GM10266 (cell line): ENCODE results near the gene ALDH3A1.

ENCODE experiments used
- DNase-seq: peaks from one replicate; pipeline ENCODE4 v3.0.0; 2012; ENCODE audit errors: extremely low spot score
- CTCF ChIP-seq: IDR thresholded peaks from 2 replicates; pipeline ENCODE4 v1.5.1; 2012; ENCODE audit warnings: mild to moderate bottlenecking, low read depth; ENCODE audit not compliant: control insufficient read depth, insufficient read depth; ENCODE audit errors: missing control alignments

The ALDH3A1 gene

GRCh38 chr17:19738757-19739156 is 9.3 kb downstream of the ALDH3A1 start:
- no peak for TF ChIP-seq CTCF
- DNase-seq = no peak

- no peak for DNase-seq
- no peak for TF ChIP-seq CTCF
Observed at GRCh38 chr17:19738073-19738449, 10.0 kb downstream of the ALDH3A1 start.

GRCh38 chr17:19737305-19738072 is 10.6 kb downstream of the ALDH3A1 start:
- DNase-seq = no peak
- TF ChIP-seq CTCF = no peak

GRCh38 chr17:19736071-19736470 is 12.0 kb downstream of the ALDH3A1 start:
- no peak for DNase-seq
- TF ChIP-seq CTCF = no peak

- no peak for TF ChIP-seq CTCF
- DNase-seq = no peak
Observed at GRCh38 chr17:19733953-19734526, 14.1 kb downstream of the ALDH3A1 start.

- DNase-seq = no peak
- no peak for TF ChIP-seq CTCF
Observed at GRCh38 chr17:19731626-19732025, 16.5 kb downstream of the ALDH3A1 start.

GRCh38 chr17:19730843-19731242 is 17.3 kb downstream of the ALDH3A1 start:
- no peak for TF ChIP-seq CTCF
- no peak for DNase-seq
